HepG2 (cell line): ENCODE data around the gene ICAM5. TPM values are rescaled to one million over a fixed set of nuclear protein-coding genes. Genes with fewer than 3 reads are reported as not detected.

Source experiments
- ARID5B ChIP-seq: IDR thresholded peaks from 2 replicates; pipeline ENCODE4 v1.4.0; 2020; ENCODE audit warnings: mild to moderate bottlenecking, missing genetic modification reagents
- DNMT3B ChIP-seq: conservative IDR thresholded peaks from 2 replicates; pipeline ENCODE4 v1.6.1; 2016; ENCODE audit warnings: missing biosample characterization, control low read depth
- ETV5 ChIP-seq: IDR thresholded peaks from 2 replicates; pipeline ENCODE4 v1.6.1; 2018; ENCODE audit warnings: missing biosample characterization, missing genetic modification reagents, inconsistent platforms, borderline replicate concordance
- GTF2F1 ChIP-seq: fragments of 150-350 bp; IDR thresholded peaks from 2 replicates; pipeline ENCODE4 v1.6.1; 2014; ENCODE audit warnings: low read length
- JUN ChIP-seq: sonication (generic); formaldehyde crosslinking; IDR thresholded peaks from 2 replicates; pipeline ENCODE4 v1.4.0; 2020; ENCODE audit warnings: mild to moderate bottlenecking, missing genetic modification reagents
- KDM4B ChIP-seq: sonication (generic); formaldehyde crosslinking; IDR thresholded peaks from 2 replicates; pipeline ENCODE4 v1.4.0; 2020; ENCODE audit warnings: missing genetic modification reagents
- MTERF4 ChIP-seq: sonication (generic); formaldehyde crosslinking; IDR thresholded peaks from 2 replicates; pipeline ENCODE4 v1.8.0; 2023; ENCODE audit warnings: mild to moderate bottlenecking, missing genetic modification reagents
- MYNN ChIP-seq: sonication (generic); formaldehyde crosslinking; IDR thresholded peaks from 2 replicates; pipeline ENCODE4 v1.4.0; 2020; ENCODE audit warnings: mild to moderate bottlenecking, low read depth, missing genetic modification reagents
- PAX8 ChIP-seq: sonication (generic); formaldehyde crosslinking; IDR thresholded peaks from 2 replicates; pipeline ENCODE4 v1.8.0; 2022; ENCODE audit warnings: mild to moderate bottlenecking, missing genetic modification reagents, borderline replicate concordance
- RFXANK ChIP-seq: IDR thresholded peaks from 2 replicates; pipeline ENCODE4 v1.6.1; 2016
- STAG1 ChIP-seq: sonication (generic); formaldehyde crosslinking; IDR thresholded peaks from 2 replicates; pipeline ENCODE4 v1.4.0; 2020; ENCODE audit warnings: missing genetic modification reagents
- YY1 ChIP-seq: IDR thresholded peaks from 2 replicates; pipeline ENCODE4 v1.6.1; 2011; ENCODE audit warnings: low read length, low read depth, moderate library complexity, mild to moderate bottlenecking; ENCODE audit not compliant: insufficient read depth, insufficient replicate concordance
- ZBTB1 ChIP-seq: sonication (generic); formaldehyde crosslinking; IDR thresholded peaks from 2 replicates; pipeline ENCODE4 v1.4.0; 2020; ENCODE audit warnings: missing genetic modification reagents, borderline replicate concordance
- ZC3H13 ChIP-seq: sonication (generic); formaldehyde crosslinking; IDR thresholded peaks from 2 replicates; pipeline ENCODE4 v1.8.1; 2023; ENCODE audit warnings: mild to moderate bottlenecking, missing genetic modification reagents, moderate library complexity
- ZNF3 ChIP-seq: IDR thresholded peaks from 2 replicates; pipeline ENCODE4 v1.7.0; 2017; ENCODE audit warnings: inconsistent platforms
- ZNF441 ChIP-seq: sonication (generic); formaldehyde crosslinking; IDR thresholded peaks from 2 replicates; pipeline ENCODE4 v1.7.0; 2021; ENCODE audit warnings: missing genetic modification reagents, borderline replicate concordance
- ZNF496 ChIP-seq: sonication (generic); formaldehyde crosslinking; IDR thresholded peaks from 2 replicates; pipeline ENCODE4 v1.8.1; 2023; ENCODE audit warnings: mild to moderate bottlenecking, moderate library complexity, missing genetic modification reagents; ENCODE audit not compliant: insufficient replicate concordance
- ZNF546 ChIP-seq: sonication (generic); formaldehyde crosslinking; conservative IDR thresholded peaks from 2 replicates; pipeline ENCODE4 v1.8.1; 2023; ENCODE audit warnings: mild to moderate bottlenecking, missing genetic modification reagents
- ZNF547 ChIP-seq: sonication (generic); formaldehyde crosslinking; IDR thresholded peaks from 2 replicates; pipeline ENCODE4 v1.5.1; 2020; ENCODE audit warnings: mild to moderate bottlenecking, missing genetic modification reagents
- ZNF768 ChIP-seq: sonication (generic); formaldehyde crosslinking; IDR thresholded peaks from 2 replicates; pipeline ENCODE4 v1.4.0; 2020; ENCODE audit warnings: missing genetic modification reagents
- polyA plus RNA-seq, 8 experiments: library from polyadenylated mRNA; depleted of rRNA in 3 of 8; stranded (reverse) in 7 of 8; unstranded in 1 of 8; fragments of >200 nt; fragmentation: Illumina TruSeq in 4 of 8; extraction: Trizol in 4 of 8; gene quantifications; 2 replicates each; pipeline versions ENCODE4 v1.2.1 to v1.2.3, GENCODE V29; 2011 to 2016; ENCODE audit warnings: low read depth in 4 of 8, missing spikeins in 1 of 8, mixed read lengths in 1 of 8; ENCODE audit not compliant: insufficient read depth in 1 of 8
- total RNA-seq, 5 experiments: library from RNA; depleted of rRNA; stranded (reverse); fragments of >200 nt; fragmentation: Illumina TruSeq; extraction: Trizol; gene quantifications; 2 replicates each; pipeline ENCODE4 v1.2.3, GENCODE V29; 2016; ENCODE audit warnings: low read depth in 1 of 5
- TF ChIP-seq, protein P1 (sequence below): sonication (generic); formaldehyde crosslinking; IDR thresholded peaks from 2 replicates; pipeline ENCODE4 v1.5.0; 2020; ENCODE audit warnings: mild to moderate bottlenecking, missing genetic modification reagents
- TF ChIP-seq, protein P2 (sequence below): sonication (generic); formaldehyde crosslinking; IDR thresholded peaks from 2 replicates; pipeline ENCODE4 v1.4.0; 2020; ENCODE audit warnings: missing genetic modification reagents, low read depth, mild to moderate bottlenecking, borderline replicate concordance

Gene ICAM5
- total and polyA plus RNA-seq, 2 of the 13 experiments (the other 11 are each of a cell fraction or from before 2014, with no cell fraction given): 0.46 to 1.6 TPM

GRCh38 chr19:10334588-10335351 is 45.0 kb downstream of the ICAM5 start (continued):
- TF ChIP-seq, protein P1, sequence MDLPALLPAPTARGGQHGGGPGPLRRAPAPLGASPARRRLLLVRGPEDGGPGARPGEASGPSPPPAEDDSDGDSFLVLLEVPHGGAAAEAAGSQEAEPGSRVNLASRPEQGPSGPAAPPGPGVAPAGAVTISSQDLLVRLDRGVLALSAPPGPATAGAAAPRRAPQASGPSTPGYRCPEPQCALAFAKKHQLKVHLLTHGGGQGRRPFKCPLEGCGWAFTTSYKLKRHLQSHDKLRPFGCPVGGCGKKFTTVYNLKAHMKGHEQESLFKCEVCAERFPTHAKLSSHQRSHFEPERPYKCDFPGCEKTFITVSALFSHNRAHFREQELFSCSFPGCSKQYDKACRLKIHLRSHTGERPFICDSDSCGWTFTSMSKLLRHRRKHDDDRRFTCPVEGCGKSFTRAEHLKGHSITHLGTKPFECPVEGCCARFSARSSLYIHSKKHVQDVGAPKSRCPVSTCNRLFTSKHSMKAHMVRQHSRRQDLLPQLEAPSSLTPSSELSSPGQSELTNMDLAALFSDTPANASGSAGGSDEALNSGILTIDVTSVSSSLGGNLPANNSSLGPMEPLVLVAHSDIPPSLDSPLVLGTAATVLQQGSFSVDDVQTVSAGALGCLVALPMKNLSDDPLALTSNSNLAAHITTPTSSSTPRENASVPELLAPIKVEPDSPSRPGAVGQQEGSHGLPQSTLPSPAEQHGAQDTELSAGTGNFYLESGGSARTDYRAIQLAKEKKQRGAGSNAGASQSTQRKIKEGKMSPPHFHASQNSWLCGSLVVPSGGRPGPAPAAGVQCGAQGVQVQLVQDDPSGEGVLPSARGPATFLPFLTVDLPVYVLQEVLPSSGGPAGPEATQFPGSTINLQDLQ (CRISPR knock-in tag): no peak
- TF ChIP-seq ZC3H13 (CRISPR knock-in tag) (peak; percentile 99), ZBTB1 (CRISPR knock-in tag) (no peak), MTERF4 (0 out of 2 replicates have a peak, but pooled peaks have one; percentile 32), ETV5 (CRISPR knock-in tag) (peak; percentile 65; the same call in 1 of the 2 replicates), ARID5B (CRISPR knock-in tag) (no peak; the same call in 1 of the 2 replicates), DNMT3B (no peak), ZNF768 (CRISPR knock-in tag) (peak; percentile 29; the same call in 1 of the 2 replicates), ZNF3 (CRISPR knock-in tag) (no peak), GTF2F1 (no peak), ZNF547 (CRISPR knock-in tag) (no peak; the same call in 1 of the 2 replicates), JUN (CRISPR knock-in tag) (no peak), ZNF546 (CRISPR knock-in tag) (no peak), STAG1 (CRISPR knock-in tag) (no peak), RFXANK (no peak), ZNF496 (CRISPR knock-in tag) (no peak), YY1 (peak; percentile 14), KDM4B (CRISPR knock-in tag) (no peak), PAX8 (CRISPR knock-in tag) (no peak), MYNN (CRISPR knock-in tag) (no peak), ZNF441 (CRISPR knock-in tag) (0 out of 2 replicates have a peak, but pooled peaks have one; percentile 45)
- TF ChIP-seq, protein P2, sequence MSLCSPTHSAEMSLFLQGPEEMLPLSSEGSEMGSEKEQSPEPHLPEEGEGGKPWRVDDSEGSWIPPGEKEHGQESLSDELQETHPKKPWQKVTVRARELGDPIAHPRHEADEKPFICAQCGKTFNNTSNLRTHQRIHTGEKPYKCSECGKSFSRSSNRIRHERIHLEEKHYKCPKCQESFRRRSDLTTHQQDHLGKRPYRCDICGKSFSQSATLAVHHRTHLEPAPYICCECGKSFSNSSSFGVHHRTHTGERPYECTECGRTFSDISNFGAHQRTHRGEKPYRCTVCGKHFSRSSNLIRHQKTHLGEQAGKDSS (CRISPR knock-in tag): no peak
